IMR-90 (cell line): ENCODE results near the gene RARRES2. TPM values are rescaled to one million over a fixed set of nuclear protein-coding genes. Genes with fewer than 3 reads are reported as not detected.

Experiments used
- ATAC-seq: fragments of 200-7000 bp; cut with Tn5 transposase; 2 replicates; pipeline ENCODE4 v1.9.1; 2020; ENCODE audit warnings: low read depth, mild to moderate bottlenecking, moderate library complexity
- BruUV-seq: library from RNA; stranded (reverse); fragments of 400-500 nt; replicated peaks from 2 replicates; lab custom pipeline; 2021; lab: Mats Ljungman, UMichigan
- CTCF ChIA-PET: fragments of 300-600 bp; formaldehyde crosslinking; extraction: SDS; loops from one replicate; lab custom pipeline; 2021; ENCODE audit warnings: antibody characterized with exemption; lab: Yijun Ruan, JAX
- POLR2A ChIA-PET: fragments of 300-600 bp; sonication (Branson Sonifier 250); formaldehyde crosslinking; loops from one replicate; lab custom pipeline; 2022; ENCODE audit warnings: antibody characterized with exemption; ENCODE audit not compliant: unreplicated experiment; lab: Charles Lee
- DNase-seq: peaks from one replicate; pipeline ENCODE4 v3.0.0; 2013
- H2AFZ ChIP-seq: replicated peaks from 2 replicates; pipeline ENCODE3; 2013; ENCODE audit warnings: low read length, mild to moderate bottlenecking; ENCODE audit not compliant: poor library complexity
- H2AK5ac ChIP-seq: 2 replicates; pipeline ENCODE4 v1.6.1; 2013; ENCODE audit warnings: low read depth, low read length, inconsistent platforms
- H2AK9ac ChIP-seq: replicated peaks from 2 replicates; pipeline ENCODE3; 2013; ENCODE audit warnings: mild to moderate bottlenecking, low read depth, low read length, moderate library complexity; ENCODE audit not compliant: poor library complexity
- H2BK120ac ChIP-seq: 2 replicates; pipeline ENCODE4 v1.6.1; 2013; ENCODE audit warnings: low read depth, low read length, inconsistent platforms
- H2BK15ac ChIP-seq: 3 replicates; pipeline ENCODE4 v1.6.1; 2013; ENCODE audit warnings: low read depth, low read length, inconsistent platforms
- H2BK20ac ChIP-seq: 2 replicates; pipeline ENCODE4 v1.6.1; 2013; ENCODE audit warnings: low read depth, mild to moderate bottlenecking, inconsistent platforms, low read length, moderate library complexity
- H2BK5ac ChIP-seq: 2 replicates; pipeline ENCODE4 v1.6.1; 2013; ENCODE audit warnings: mild to moderate bottlenecking, low read depth, low read length, inconsistent platforms; ENCODE audit not compliant: poor library complexity, severe bottlenecking
- H3K14ac ChIP-seq: replicated peaks from 2 replicates; pipeline ENCODE4 v1.6.1; 2013; ENCODE audit warnings: low read depth, low read length, inconsistent platforms
- H3K18ac ChIP-seq: 2 replicates; pipeline ENCODE4 v1.6.1; 2013; ENCODE audit warnings: low read depth, low read length, control low read depth
- H3K23ac ChIP-seq: 2 replicates; pipeline ENCODE4 v1.6.1; 2013; ENCODE audit warnings: low read depth, low read length, inconsistent platforms
- H3K27ac ChIP-seq: 2 replicates; pipeline ENCODE4 v1.5.1; 2013; ENCODE audit warnings: mild to moderate bottlenecking, control low read depth, low read length; ENCODE audit not compliant: insufficient read depth
- H3K27me3 ChIP-seq: 2 replicates; pipeline ENCODE4 v1.6.1; 2013; ENCODE audit warnings: low read length; ENCODE audit not compliant: control insufficient read depth, insufficient read depth
- H3K36me3 ChIP-seq: 2 replicates; pipeline ENCODE4 v1.6.1; 2013; ENCODE audit warnings: low read length, mixed read lengths; ENCODE audit not compliant: control insufficient read depth, insufficient read depth
- H3K4ac ChIP-seq: 2 replicates; pipeline ENCODE4 v1.6.1; 2013; ENCODE audit warnings: low read depth, low read length, inconsistent platforms
- H3K4me1 ChIP-seq: 2 replicates; pipeline ENCODE4 v1.6.1; 2013; ENCODE audit warnings: low read length, mixed read lengths; ENCODE audit not compliant: control insufficient read depth, insufficient read depth
- H3K4me2 ChIP-seq: 2 replicates; pipeline ENCODE4 v1.6.1; 2013; ENCODE audit warnings: low read depth, mild to moderate bottlenecking, control low read depth, low read length, moderate library complexity
- H3K4me3 ChIP-seq: 2 replicates; pipeline ENCODE4 v1.5.1; 2013; ENCODE audit warnings: low read depth, mild to moderate bottlenecking, control low read depth, low read length, moderate library complexity; ENCODE audit not compliant: insufficient read depth
- H3K56ac ChIP-seq: 2 replicates; pipeline ENCODE4 v1.6.1; 2013; ENCODE audit warnings: low read length, inconsistent platforms; ENCODE audit not compliant: insufficient read depth; ENCODE audit errors: extremely low read depth
- H3K79me1 ChIP-seq, 2 experiments: 2 replicates each; pipeline ENCODE4 v1.6.1; 2013; ENCODE audit warnings: low read length in 2 of 2, inconsistent platforms in 1 of 2, low read depth in 1 of 2
- H3K9ac ChIP-seq: 2 replicates; pipeline ENCODE4 v1.6.1; 2013; ENCODE audit warnings: low read depth, low read length, control low read depth
- H3K9me1 ChIP-seq: 2 replicates; pipeline ENCODE4 v1.6.1; 2013; ENCODE audit warnings: low read length, inconsistent platforms; ENCODE audit not compliant: insufficient read depth
- H3K9me3 ChIP-seq: 2 replicates; pipeline ENCODE4 v1.6.1; 2013; ENCODE audit warnings: low read length; ENCODE audit not compliant: control insufficient read depth, insufficient read depth
- H4K20me1 ChIP-seq: 2 replicates; pipeline ENCODE4 v1.6.1; 2013; ENCODE audit warnings: low read length, inconsistent platforms; ENCODE audit not compliant: insufficient read depth
- H4K5ac ChIP-seq: 2 replicates; pipeline ENCODE4 v1.6.1; 2013; ENCODE audit warnings: mild to moderate bottlenecking, low read depth, low read length, control low read depth
- H4K8ac ChIP-seq, 2 experiments: 2 replicates each; pipeline ENCODE4 v1.6.1; 2013; ENCODE audit warnings: low read depth in 2 of 2, low read length in 2 of 2, control low read depth in 1 of 2, inconsistent platforms in 1 of 2
- H4K91ac ChIP-seq: 2 replicates; pipeline ENCODE4 v1.6.1; 2013; ENCODE audit warnings: low read depth, low read length, inconsistent platforms; ENCODE audit not compliant: insufficient read depth
- BHLHE40 ChIP-seq: fragments of 150-350 bp; IDR thresholded peaks from 2 replicates; pipeline ENCODE4 v1.6.1; 2016; ENCODE audit warnings: mild to moderate bottlenecking, low read depth, low read length
- CHD1 ChIP-seq: IDR thresholded peaks from 2 replicates; pipeline ENCODE4 v1.6.1; 2012; ENCODE audit warnings: low read depth, low read length, improper control_type of control experiment
- ELK1 ChIP-seq: fragments of 150-350 bp; IDR thresholded peaks from 2 replicates; pipeline ENCODE4 v1.6.1; 2016; ENCODE audit warnings: low read depth, mild to moderate bottlenecking, low read length, moderate library complexity, borderline replicate concordance
- FOS ChIP-seq: fragments of 150-350 bp; IDR thresholded peaks from 2 replicates; pipeline ENCODE4 v1.6.1; 2016; ENCODE audit warnings: low read depth, low read length
- MAFK ChIP-seq: IDR thresholded peaks from 2 replicates; pipeline ENCODE4 v1.6.1; 2012; ENCODE audit warnings: low read depth, low read length, improper control_type of control experiment
- MAZ ChIP-seq: IDR thresholded peaks from 2 replicates; pipeline ENCODE4 v1.6.1; 2012; ENCODE audit warnings: low read depth, mild to moderate bottlenecking, low read length, improper control_type of control experiment, moderate library complexity, borderline replicate concordance
- MXI1 ChIP-seq: IDR thresholded peaks from 2 replicates; pipeline ENCODE4 v1.6.1; 2012; ENCODE audit warnings: low read depth, mild to moderate bottlenecking, low read length, moderate library complexity, borderline replicate concordance
- POLR2A ChIP-seq: IDR thresholded peaks from 2 replicates; pipeline ENCODE4 v1.6.1; 2012; ENCODE audit warnings: mild to moderate bottlenecking, low read depth, low read length
- RCOR1 ChIP-seq: IDR thresholded peaks from 2 replicates; pipeline ENCODE4 v1.6.1; 2012; ENCODE audit warnings: mild to moderate bottlenecking, low read length, improper control_type of control experiment; ENCODE audit not compliant: insufficient replicate concordance
- RFX5 ChIP-seq: IDR thresholded peaks from 2 replicates; pipeline ENCODE4 v1.8.0; 2012; ENCODE audit warnings: low read depth, mild to moderate bottlenecking, low read length, moderate library complexity
- SMC3 ChIP-seq: fragments of 150-350 bp; IDR thresholded peaks from 2 replicates; pipeline ENCODE4 v1.6.1; 2016; ENCODE audit warnings: low read depth, mild to moderate bottlenecking, antibody characterized with exemption, low read length, moderate library complexity
- USF2 ChIP-seq: fragments of 150-350 bp; IDR thresholded peaks from 2 replicates; pipeline ENCODE4 v1.6.1; 2017; ENCODE audit warnings: mild to moderate bottlenecking, antibody characterized with exemption, low read length, low read depth
- WGBS, 2 experiments: methylation state at CpG; one replicate each; pipeline versions ENCODE4 v1.1.5 to v1.1.7; 2013; ENCODE audit warnings: missing lambda C conversion rate in 2 of 2; ENCODE audit not compliant: insufficient read length in 1 of 2; ENCODE audit errors: extremely low coverage in 2 of 2; 5-methylcytosine and 5-hydroxymethylcytosine counted together
- dilution Hi-C: fragments of 300-500 bp; cut with HindIII; formaldehyde crosslinking; loops from one replicate; pipeline ENCODE4 v1.14.3; 2018; ENCODE audit warnings: low sequenced_read_pairs; ENCODE audit not compliant: unreplicated experiment
- in situ Hi-C: fragments of 300-500 bp; cut with MboI; formaldehyde crosslinking; loops from 3 replicates; pipeline ENCODE4 v1.14.3; 2019; ENCODE audit warnings: low sequenced_read_pairs, inconsistent platforms, mixed read lengths
- intact Hi-C: fragments of 100-400 bp; cut with micrococcal nuclease; formaldehyde crosslinking; loops from 2 replicates; pipeline ENCODE4 v1.10.0; 2022
- polyA plus RNA-seq, 3 experiments: library from polyadenylated mRNA; depleted of rRNA; stranded (reverse); fragments of >200 nt; gene quantifications; 2 replicates each; pipeline ENCODE4 v1.2.3, GENCODE V29; 2012; ENCODE audit warnings: low replicate concordance in 1 of 3
- total RNA-seq: library from RNA; depleted of rRNA; stranded (reverse); fragments of >200 nt; gene quantifications from 2 replicates; pipeline ENCODE4 v1.2.3, GENCODE V29; 2012

Gene RARRES2
- total and polyA plus RNA-seq, 2 of the 4 experiments (the other 2 are of a cell fraction) = 1.6 TPM; not detected in 1

GRCh38 chr7:150379441-150380379, 38.3 kb upstream of the RARRES2 start (continued):
- TF ChIP-seq BHLHE40 (no peak), MAFK (no peak), RCOR1 (no peak)

- peak; percentile 97 for ATAC-seq
- BruUV-seq = no TSS peak
- 0% methylated on average over 12 of the region's 60 CpGs; no CpG with 5 or more reads in 1 of the 2 experiments for WGBS, 2 experiments
- POLR2A ChIA-PET = no interaction called here
- Histone ChIP-seq H3K4ac (peak within 1 kb of the TSS; percentile 90), H3K4me2 (peak within 1 kb of the TSS; percentile 94), H2BK120ac (peak within 1 kb of the TSS; percentile 47), H3K4me1 (peaks cover 10% of the 10 kb centered on the region), H3K14ac (peak within 1 kb of the TSS; percentile 83), H3K4me3 (peak within 1 kb of the TSS; percentile 93), H2BK5ac (peak within 1 kb of the TSS; percentile 77), H3K9ac (peak within 1 kb of the TSS; percentile 96), H4K91ac (peak within 1 kb of the TSS; percentile 91), H3K23ac (peak within 1 kb of the TSS; percentile 87), H2AFZ (peak within 1 kb of the TSS; percentile 94), H2AK9ac (peak within 1 kb of the TSS; percentile 94), H4K8ac (peak within 1 kb of the TSS; percentile 76 to 93), H2BK20ac (no peak within 1 kb of the TSS), H3K79me1 (peaks cover 22 to 49% of the 10 kb centered on the region in 2 experiments), H3K36me3 (peaks cover 7% of the 10 kb centered on the region; the same call in 1 of the 2 replicates), H4K5ac (peak within 1 kb of the TSS; percentile 79), H3K27ac (peak within 1 kb of the TSS; percentile 81), H3K27me3 (no peaks in the 10 kb centered on the region), H3K9me3 (no peaks in the 10 kb centered on the region), H2AK5ac (peak within 1 kb of the TSS; percentile 85), H3K56ac (peak within 1 kb of the TSS; percentile 86), H2BK15ac (no peak within 1 kb of the TSS), H4K20me1 (peaks cover 7% of the 10 kb centered on the region; the same call in 1 of the 2 replicates), H3K18ac (peak within 1 kb of the TSS; percentile 71), H3K9me1 (peaks cover 16% of the 10 kb centered on the region; the same call in 1 of the 2 replicates)
- intact Hi-C loops (loop anchor here (2.0 kb wide), 1 partner anchor 42 kb away; no protein-coding TSS in a partner anchor), dilution Hi-C loops (no loop called here), in situ Hi-C loops (no loop called here)
- DNase-seq = peak; percentile 89
- CTCF ChIA-PET = no interaction called here
- TF ChIP-seq ELK1 (no peak), MXI1 (no peak), RCOR1 (no peak), SMC3 (no peak), RFX5 (no peak), CHD1 (no peak), USF2 (peak; percentile 96), POLR2A (peak; percentile 52; the same call in 1 of the 2 replicates), MAZ (peak; percentile 62; the same call in 1 of the 2 replicates), MAFK (no peak), FOS (peak; percentile 84), BHLHE40 (no peak)
These were observed 37.5 kb upstream of the RARRES2 start, which contains the start of gene ZNF775 for GRCh38 chr7:150378853-150379440. ZNF775 (plus strand) TSS chr7:150379330; CDS start chr7:150388471, 9,141 bp downstream.
